H1 (cell line): ENCODE measurements around the gene LYRM4. TPM values are rescaled to one million over a fixed set of nuclear protein-coding genes. Genes with fewer than 3 reads are reported as not detected.

Experiments used
- CTCF ChIA-PET: fragments of 300-600 bp; sonication (Branson Sonifier 250); formaldehyde crosslinking; loops from one replicate; lab custom pipeline; 2021; ENCODE audit not compliant: partially characterized antibody; lab: Charles Lee
- POLR2A ChIA-PET: fragments of 300-600 bp; sonication (Branson Sonifier 250); formaldehyde crosslinking; loops from one replicate; lab custom pipeline; 2021; ENCODE audit warnings: inconsistent platforms; ENCODE audit not compliant: partially characterized antibody; lab: Charles Lee
- DNase-seq, 2 experiments: peaks; one replicate each; pipeline versions ENCODE4 v3.0.0 to v3.0.0-alpha.2; 2010 to 2022; ENCODE audit warnings: low spot score in 2 of 2, low read depth in 1 of 2, mixed read lengths in 1 of 2
- FAIRE-seq: peaks from 2 replicates; lab custom pipeline; 2011; peaks lifted over from hg19 to GRCh38; lab: Jason Lieb, UNC
- H2AFZ ChIP-seq: 2 replicates; pipeline ENCODE4 v1.8.1; 2012; ENCODE audit warnings: low read length, inconsistent platforms
- H2AK5ac ChIP-seq: 2 replicates; pipeline ENCODE4 v1.6.1; 2013; ENCODE audit warnings: low read depth, low read length
- H2BK120ac ChIP-seq: replicated peaks from 2 replicates; pipeline ENCODE3; 2013; ENCODE audit warnings: low read depth, low read length, inconsistent platforms
- H2BK12ac ChIP-seq: 2 replicates; pipeline ENCODE4 v1.6.1; 2013; ENCODE audit warnings: low read depth, low read length
- H2BK15ac ChIP-seq: 2 replicates; pipeline ENCODE4 v1.6.1; 2013; ENCODE audit warnings: low read length
- H2BK20ac ChIP-seq: 2 replicates; pipeline ENCODE4 v1.6.1; 2013; ENCODE audit warnings: low read length
- H2BK5ac ChIP-seq: 2 replicates; pipeline ENCODE4 v1.6.1; 2013; ENCODE audit warnings: low read depth, low read length
- H3K14ac ChIP-seq: 2 replicates; pipeline ENCODE4 v1.6.1; 2013; ENCODE audit warnings: inconsistent platforms; ENCODE audit not compliant: insufficient read length
- H3K18ac ChIP-seq: 2 replicates; pipeline ENCODE4 v1.6.1; 2013; ENCODE audit warnings: low read length; ENCODE audit errors: extremely low read depth
- H3K23ac ChIP-seq: 2 replicates; pipeline ENCODE4 v1.6.1; 2013; ENCODE audit warnings: inconsistent platforms; ENCODE audit not compliant: insufficient read length
- H3K23me2 ChIP-seq: 2 replicates; pipeline ENCODE4 v1.6.1; 2013; ENCODE audit warnings: low read depth, low read length
- H3K27ac ChIP-seq: 2 replicates; pipeline ENCODE4 v1.6.1; 2011; ENCODE audit warnings: low read depth, low read length, inconsistent platforms
- H3K27me3 ChIP-seq, 4 experiments: replicated peaks in 1 of 4; 1 replicate in 1 of 4; 2 replicates in 3 of 4; pipeline versions ENCODE4 v1.6.1 to v1.8.1; 2011 to 2013; ENCODE audit warnings: low read length in 3 of 4, mild to moderate bottlenecking in 3 of 4, inconsistent platforms in 2 of 4, mixed read lengths in 2 of 4, moderate library complexity in 1 of 4; ENCODE audit not compliant: control insufficient read depth in 3 of 4, insufficient read depth in 3 of 4; ENCODE audit errors: extremely low read depth in 1 of 4
- H3K36me3 ChIP-seq, 4 experiments: 2 replicates each; pipeline versions ENCODE4 v1.6.1 to v1.8.1; 2011 to 2013; ENCODE audit warnings: mild to moderate bottlenecking in 4 of 4, low read length in 3 of 4, moderate library complexity in 2 of 4, control low read depth in 1 of 4, inconsistent platforms in 1 of 4; ENCODE audit not compliant: insufficient read depth in 4 of 4, control insufficient read depth in 2 of 4
- H3K4ac ChIP-seq: replicated peaks from 2 replicates; pipeline ENCODE3; 2013; ENCODE audit warnings: low read length, low read depth, mixed read lengths, inconsistent platforms; ENCODE audit not compliant: insufficient read length
- H3K4me1 ChIP-seq, 4 experiments: replicated peaks in 1 of 4; 1 replicate in 1 of 4; 2 replicates in 3 of 4; pipeline versions ENCODE4 v1.6.1 to v1.8.1; 2011 to 2013; ENCODE audit warnings: low read length in 3 of 4, inconsistent platforms in 2 of 4, mixed read lengths in 1 of 4; ENCODE audit not compliant: insufficient read depth in 4 of 4, control insufficient read depth in 3 of 4
- H3K4me2 ChIP-seq, 2 experiments: 2 replicates each; pipeline versions ENCODE4 v1.6.1 to v1.8.1; 2011 to 2013; ENCODE audit warnings: low read depth in 2 of 2, low read length in 2 of 2, control low read depth in 1 of 2, inconsistent platforms in 1 of 2, mild to moderate bottlenecking in 1 of 2; ENCODE audit not compliant: insufficient read depth in 1 of 2
- H3K4me3 ChIP-seq, 4 experiments: fragments of 200-600, 300-600 bp in 1 of 4; sonication (generic), shearing (Covaris generic), sonication (Bioruptor Twin) in 1 of 4; 2 replicates each; pipeline versions ENCODE4 v1.5.1 to v1.8.1; 2011 to 2016; ENCODE audit warnings: low read length in 4 of 4, low read depth in 3 of 4, control low read depth in 2 of 4, inconsistent platforms in 2 of 4, mild to moderate bottlenecking in 2 of 4, mixed read lengths in 1 of 4, moderate library complexity in 1 of 4; ENCODE audit not compliant: insufficient read depth in 2 of 4; ENCODE audit errors: extremely low read depth in 1 of 4
- H3K56ac ChIP-seq: replicated peaks from 2 replicates; pipeline ENCODE3; 2013; ENCODE audit warnings: low read depth, mild to moderate bottlenecking, mixed read lengths, low read length, inconsistent platforms; ENCODE audit not compliant: insufficient read length
- H3K79me1 ChIP-seq: 2 replicates; pipeline ENCODE4 v1.6.1; 2013; ENCODE audit warnings: low read depth, low read length, control low read depth
- H3K79me2 ChIP-seq, 2 experiments: 2 replicates each; pipeline versions ENCODE4 v1.6.1 to v1.8.1; 2012 to 2013; ENCODE audit warnings: low read length in 2 of 2, mild to moderate bottlenecking in 2 of 2, inconsistent platforms in 1 of 2; ENCODE audit not compliant: insufficient read depth in 2 of 2, control insufficient read depth in 1 of 2
- H3K9ac ChIP-seq, 4 experiments: replicated peaks in 1 of 4; 1 replicate in 1 of 4; 2 replicates in 3 of 4; pipeline versions ENCODE4 v1.6.1 to v1.8.1; 2011 to 2013; ENCODE audit warnings: low read depth in 3 of 4, low read length in 3 of 4, control low read depth in 2 of 4, mild to moderate bottlenecking in 2 of 4, moderate library complexity in 2 of 4, inconsistent platforms in 1 of 4; ENCODE audit errors: extremely low read depth in 1 of 4
- H3K9me3 ChIP-seq, 2 experiments: 2 replicates each; pipeline versions ENCODE4 v1.6.1 to v1.8.1; 2012 to 2013; ENCODE audit warnings: mild to moderate bottlenecking in 2 of 2, moderate library complexity in 2 of 2, control low read depth in 1 of 2, inconsistent platforms in 1 of 2, low read depth in 1 of 2, low read length in 1 of 2, mixed read lengths in 1 of 2; ENCODE audit not compliant: insufficient read depth in 2 of 2
- H4K20me1 ChIP-seq, 2 experiments: replicated peaks in 1 of 2; 2 replicates each; pipeline versions ENCODE3 to v1.8.1; 2011 to 2013; ENCODE audit warnings: inconsistent platforms in 2 of 2, low read length in 2 of 2, mild to moderate bottlenecking in 1 of 2; ENCODE audit not compliant: insufficient read depth in 2 of 2, control insufficient read depth in 1 of 2
- H4K5ac ChIP-seq: 2 replicates; pipeline ENCODE4 v1.6.1; 2013; ENCODE audit warnings: low read length, low read depth, mixed read lengths, inconsistent platforms; ENCODE audit not compliant: insufficient read length
- H4K8ac ChIP-seq: 2 replicates; pipeline ENCODE4 v1.8.0; 2013; ENCODE audit warnings: mild to moderate bottlenecking, moderate library complexity, low read length, inconsistent platforms; ENCODE audit not compliant: insufficient read depth; ENCODE audit errors: extremely low read depth
- H4K91ac ChIP-seq: replicated peaks from 2 replicates; pipeline ENCODE3; 2013; ENCODE audit warnings: low read length, mixed read lengths, inconsistent platforms; ENCODE audit not compliant: insufficient read length
- EZH2 ChIP-seq: fragments of 200-600 bp; sonication (generic); IDR thresholded peaks from 2 replicates; pipeline ENCODE4 v1.7.1; 2012; ENCODE audit warnings: low read depth, mild to moderate bottlenecking, moderate library complexity, low read length, inconsistent platforms; ENCODE audit not compliant: severe bottlenecking
- RFX5 ChIP-seq: IDR thresholded peaks from 2 replicates; pipeline ENCODE4 v1.6.1; 2011; ENCODE audit warnings: low read depth, low read length, improper control_type of control experiment, borderline replicate concordance
- RXRA ChIP-seq: IDR thresholded peaks from 2 replicates; pipeline ENCODE4 v1.6.1; 2011; ENCODE audit warnings: low read depth, mild to moderate bottlenecking, low read length, moderate library complexity; ENCODE audit not compliant: insufficient read depth
- SAP30 ChIP-seq: fragments of 300-600 bp; sonication (generic); IDR thresholded peaks from 2 replicates; pipeline ENCODE4 v1.7.1; 2012; ENCODE audit warnings: low read length, moderate library complexity, mild to moderate bottlenecking, inconsistent platforms; ENCODE audit not compliant: insufficient read depth, insufficient replicate concordance
- TCF12 ChIP-seq: IDR thresholded peaks from 2 replicates; pipeline ENCODE4 v1.6.1; 2011; ENCODE audit warnings: low read depth, mild to moderate bottlenecking, low read length
- WGBS, 2 experiments: shearing (Covaris generic) in 1 of 2; methylation state at CpG; one replicate each; pipeline versions ENCODE4 v1.1.6 to v1.1.7; 2013 to 2015; ENCODE audit warnings: low lambda C conversion rate in 2 of 2, mixed read lengths in 2 of 2, inconsistent platforms in 1 of 2, low coverage in 1 of 2, missing lambda C conversion rate in 1 of 2; ENCODE audit not compliant: insufficient replicate concordance in 2 of 2, insufficient coverage in 1 of 2, insufficient read length in 1 of 2; ENCODE audit errors: extremely low coverage in 1 of 2, missing lambda C conversion rate in 1 of 2; 5-methylcytosine and 5-hydroxymethylcytosine counted together
- polyA plus RNA-seq, 7 experiments: library from polyadenylated mRNA; depleted of rRNA in 3 of 7; stranded (reverse) in 5 of 7; unstranded in 2 of 7; fragments of >200 nt in 5 of 7; fragments of 200-250 nt in 2 of 7; gene quantifications; 1 replicate in 5 of 7; 2 replicates in 1 of 7; 4 replicates in 1 of 7; pipeline versions ENCODE4 v1.2.1 to v1.2.3, GENCODE V29; 2011 to 2013; ENCODE audit warnings: missing spikeins in 2 of 7, mixed read lengths in 2 of 7
- total RNA-seq: library from RNA; stranded (reverse); fragmentation: NEBNext Ultra II Directional; extraction: Animal tissue kit (Norgen Biotek cat#: 25700); gene quantifications from 2 replicates; pipeline ENCODE4 v1.2.1, GENCODE V29; 2021
- TF ChIP-seq, protein P1 (sequence below): IDR thresholded peaks from 2 replicates; pipeline ENCODE4 v1.6.1; 2012; ENCODE audit warnings: low read length, inconsistent platforms
- TF ChIP-seq, protein P2 (sequence below): IDR thresholded peaks from 2 replicates; pipeline ENCODE4 v1.6.1; 2011; ENCODE audit warnings: low read depth, mild to moderate bottlenecking, low read length; ENCODE audit not compliant: insufficient read depth

The LYRM4 gene
- total and polyA plus RNA-seq, 2 of the 8 experiments (the other 6 are each of a cell fraction or from before 2014, with no cell fraction given) = 56.6 to 62.8 TPM

DNA sequence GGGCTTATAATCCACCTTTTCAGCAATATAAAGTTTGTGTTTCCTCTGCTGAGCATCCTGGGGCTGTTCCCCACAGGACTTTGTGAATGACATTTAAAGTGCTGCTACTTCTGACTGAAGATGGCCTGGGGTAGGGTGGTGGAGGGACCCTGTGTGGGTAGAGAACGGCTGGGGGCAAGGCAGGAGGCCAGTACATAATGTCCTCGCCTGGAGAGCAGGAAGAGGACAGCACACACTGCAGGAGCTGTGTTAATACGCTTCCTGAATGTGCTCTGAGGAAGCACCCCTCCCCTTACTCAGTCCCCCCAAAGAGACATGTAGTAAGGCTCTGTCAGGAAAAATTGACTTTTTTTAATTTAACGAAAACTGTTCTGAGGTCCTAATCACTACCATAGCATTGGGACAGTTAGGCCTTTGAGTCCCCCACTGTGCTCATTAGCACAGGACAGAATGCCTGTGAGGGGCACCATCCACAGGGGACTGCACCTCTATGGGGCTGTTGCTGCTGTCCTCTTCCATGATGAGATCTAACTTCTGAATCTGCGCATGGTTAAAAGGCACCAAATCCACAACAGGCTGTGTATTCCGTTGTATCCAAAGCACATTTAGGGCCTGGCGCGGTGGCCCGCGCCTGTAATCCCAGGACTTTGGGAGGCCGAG is 68.5 kb downstream of the LYRM4 start:
- TF ChIP-seq EZH2 (no peak), RXRA (no peak), TCF12 (no peak), RFX5 (no peak), SAP30 (no peak)
- TF ChIP-seq, protein P1, sequence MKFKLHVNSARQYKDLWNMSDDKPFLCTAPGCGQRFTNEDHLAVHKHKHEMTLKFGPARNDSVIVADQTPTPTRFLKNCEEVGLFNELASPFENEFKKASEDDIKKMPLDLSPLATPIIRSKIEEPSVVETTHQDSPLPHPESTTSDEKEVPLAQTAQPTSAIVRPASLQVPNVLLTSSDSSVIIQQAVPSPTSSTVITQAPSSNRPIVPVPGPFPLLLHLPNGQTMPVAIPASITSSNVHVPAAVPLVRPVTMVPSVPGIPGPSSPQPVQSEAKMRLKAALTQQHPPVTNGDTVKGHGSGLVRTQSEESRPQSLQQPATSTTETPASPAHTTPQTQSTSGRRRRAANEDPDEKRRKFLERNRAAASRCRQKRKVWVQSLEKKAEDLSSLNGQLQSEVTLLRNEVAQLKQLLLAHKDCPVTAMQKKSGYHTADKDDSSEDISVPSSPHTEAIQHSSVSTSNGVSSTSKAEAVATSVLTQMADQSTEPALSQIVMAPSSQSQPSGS = no peak
- TF ChIP-seq, protein P2, sequence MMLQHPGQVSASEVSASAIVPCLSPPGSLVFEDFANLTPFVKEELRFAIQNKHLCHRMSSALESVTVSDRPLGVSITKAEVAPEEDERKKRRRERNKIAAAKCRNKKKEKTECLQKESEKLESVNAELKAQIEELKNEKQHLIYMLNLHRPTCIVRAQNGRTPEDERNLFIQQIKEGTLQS = no peak

More for the DNA sequence above, 68.5 kb downstream of the LYRM4 start:
- no peak overlapping the region for H3K56ac ChIP-seq
- H4K20me1 ChIP-seq = no peaks in the 10 kb centered on the region
- H3K9ac ChIP-seq = 0 out of 7 replicates have a peak overlapping the region, but pooled peaks of 1 of the 4 experiments have one; percentile 14
- no peaks in the 10 kb centered on the region for H3K9me3 ChIP-seq
- no peak for FAIRE-seq
- POLR2A ChIA-PET = interaction anchor here (1.1 kb wide), 1 partner anchor 25 kb away, joined by 3 read pairs; no protein-coding TSS in a partner anchor
- H2AFZ ChIP-seq = no peak overlapping the region
- H2BK120ac ChIP-seq = no peak overlapping the region
- CTCF ChIA-PET = interaction anchor here (1.3 to 2.8 kb wide), 4 partner anchors 12 to 48 kb away, joined by 5 to 16 read pairs (median 6); no protein-coding TSS in a partner anchor
- no peaks in the 10 kb centered on the region; the same call in none of the 2 replicates for H3K79me1 ChIP-seq
- H3K4me1 ChIP-seq = peaks cover 0 to 5% (median 3%) of the 10 kb centered on the region in 4 experiments; a peak in 4 of 7 replicates
- H2BK15ac ChIP-seq = no peak overlapping the region
- no peak overlapping the region for H3K23ac ChIP-seq
- no peak overlapping the region for H2AK5ac ChIP-seq
- H4K5ac ChIP-seq = no peak overlapping the region
- no peak overlapping the region for H3K14ac ChIP-seq
- no peak for DNase-seq
- H3K18ac ChIP-seq = no peak overlapping the region; the same call in 1 of the 2 replicates
- H3K27me3 ChIP-seq = no peaks in the 10 kb centered on the region
- H3K4ac ChIP-seq = no peak overlapping the region
- H4K8ac ChIP-seq = no peak overlapping the region; the same call in 1 of the 2 replicates
- no peak overlapping the region for H3K4me3 ChIP-seq
- H3K79me2 ChIP-seq = no peaks in the 10 kb centered on the region
- H3K23me2 ChIP-seq = no peaks in the 10 kb centered on the region
- WGBS, 2 experiments = 89% methylated on average over 11 of the region's 11 CpGs; no CpG with 5 or more reads in 1 of the 2 experiments
- no peak overlapping the region for H3K4me2 ChIP-seq
- no peaks in the 10 kb centered on the region for H3K36me3 ChIP-seq
- H4K91ac ChIP-seq = no peak overlapping the region
- H3K27ac ChIP-seq = no peak overlapping the region
- H2BK5ac ChIP-seq = no peak overlapping the region
- H2BK20ac ChIP-seq = no peak overlapping the region
- H2BK12ac ChIP-seq = no peak overlapping the region
